GM12873 (cell line): ENCODE data around the gene PKM.

Experiments
- TF ChIP-seq, protein P1 (sequence below): IDR thresholded peaks from 2 replicates; pipeline ENCODE4 v1.5.1; 2012; ENCODE audit warnings: low read depth, mild to moderate bottlenecking, moderate library complexity, low read length, control low read depth; ENCODE audit not compliant: insufficient read depth; ENCODE audit errors: missing control alignments

The PKM gene

DNA sequence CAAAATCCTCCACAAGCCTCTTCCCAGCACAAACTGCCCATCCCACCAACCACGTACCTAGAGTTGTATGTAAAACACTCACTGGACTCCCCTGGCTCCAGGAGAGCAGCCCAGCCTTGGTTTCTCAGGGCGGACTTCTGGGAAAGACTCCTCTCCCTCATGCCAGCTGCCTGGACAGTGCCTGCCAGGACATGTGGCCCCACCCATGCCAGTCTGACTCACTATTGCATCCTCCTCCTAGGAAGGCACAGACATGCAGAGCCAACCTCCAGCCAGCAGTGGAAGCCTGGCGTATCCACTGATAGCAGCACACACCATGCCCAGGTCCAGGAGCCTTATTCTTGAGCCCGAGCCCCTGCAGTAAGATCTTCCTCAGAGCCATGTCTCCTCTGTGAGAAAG, 8.6 kb downstream of the PKM start:
- TF ChIP-seq, protein P1, sequence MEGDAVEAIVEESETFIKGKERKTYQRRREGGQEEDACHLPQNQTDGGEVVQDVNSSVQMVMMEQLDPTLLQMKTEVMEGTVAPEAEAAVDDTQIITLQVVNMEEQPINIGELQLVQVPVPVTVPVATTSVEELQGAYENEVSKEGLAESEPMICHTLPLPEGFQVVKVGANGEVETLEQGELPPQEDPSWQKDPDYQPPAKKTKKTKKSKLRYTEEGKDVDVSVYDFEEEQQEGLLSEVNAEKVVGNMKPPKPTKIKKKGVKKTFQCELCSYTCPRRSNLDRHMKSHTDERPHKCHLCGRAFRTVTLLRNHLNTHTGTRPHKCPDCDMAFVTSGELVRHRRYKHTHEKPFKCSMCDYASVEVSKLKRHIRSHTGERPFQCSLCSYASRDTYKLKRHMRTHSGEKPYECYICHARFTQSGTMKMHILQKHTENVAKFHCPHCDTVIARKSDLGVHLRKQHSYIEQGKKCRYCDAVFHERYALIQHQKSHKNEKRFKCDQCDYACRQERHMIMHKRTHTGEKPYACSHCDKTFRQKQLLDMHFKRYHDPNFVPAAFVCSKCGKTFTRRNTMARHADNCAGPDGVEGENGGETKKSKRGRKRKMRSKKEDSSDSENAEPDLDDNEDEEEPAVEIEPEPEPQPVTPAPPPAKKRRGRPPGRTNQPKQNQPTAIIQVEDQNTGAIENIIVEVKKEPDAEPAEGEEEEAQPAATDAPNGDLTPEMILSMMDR = no peak

DNA sequence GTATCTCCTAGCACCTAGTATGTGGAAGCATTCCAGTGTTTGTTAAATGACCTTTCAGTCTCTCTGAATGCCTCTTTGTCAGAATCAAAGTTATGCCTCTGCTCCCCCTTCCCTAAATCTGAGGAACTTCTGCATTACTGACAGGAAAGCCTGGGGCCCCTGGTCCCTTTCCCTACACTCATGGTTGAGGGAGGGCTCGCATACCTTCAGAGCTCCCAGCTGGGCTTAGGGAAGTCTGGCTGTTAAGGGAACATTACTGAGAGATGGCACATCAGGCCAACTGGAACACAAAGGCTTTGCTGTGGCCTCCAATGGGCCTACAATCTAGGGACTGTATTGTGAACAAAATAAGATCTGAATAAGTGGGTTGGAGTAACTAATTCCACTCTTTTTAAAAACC, 10.3 kb downstream of the PKM start:
- TF ChIP-seq, protein P1 = no peak

DNA sequence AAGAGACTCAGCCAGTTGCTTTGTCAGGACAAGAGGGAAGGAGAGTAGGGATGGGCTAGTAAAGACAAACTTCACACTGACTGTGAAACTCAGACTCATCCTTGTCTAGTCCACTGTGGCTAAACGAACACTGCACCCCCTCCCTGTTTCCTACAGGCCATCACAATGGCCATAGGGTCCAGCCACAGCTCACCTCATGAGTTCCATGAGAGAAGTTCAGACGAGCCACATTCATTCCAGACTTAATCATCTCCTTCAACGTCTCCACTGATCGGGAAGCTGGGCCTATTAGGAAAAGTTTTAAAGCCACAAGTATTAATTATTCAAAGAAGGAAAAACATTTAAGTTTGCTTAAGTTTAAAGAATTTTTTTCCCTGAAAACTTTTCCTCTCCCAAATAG, 13.8 kb downstream of the PKM start:
- TF ChIP-seq, protein P1 = no peak

DNA sequence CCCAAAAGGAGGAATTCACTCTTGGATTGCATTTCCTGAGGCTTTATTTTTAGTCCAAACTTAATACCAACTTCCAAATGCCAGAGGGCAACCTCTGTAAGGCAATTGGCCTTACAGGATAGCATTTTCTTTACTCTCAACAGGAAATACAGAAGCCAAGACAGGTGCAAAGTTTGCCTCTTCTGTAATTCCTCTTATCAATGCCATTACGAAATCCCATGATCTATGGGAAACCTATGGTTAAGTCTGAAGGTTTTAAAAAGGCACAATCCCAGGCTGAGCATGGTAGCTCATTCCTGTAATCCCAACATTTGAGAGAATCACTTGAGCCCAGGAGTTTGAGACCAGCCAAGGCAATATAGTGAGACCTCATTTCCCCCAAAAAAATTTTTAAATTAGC, 14.9 kb downstream of the PKM start:
- TF ChIP-seq, protein P1 = no peak

DNA sequence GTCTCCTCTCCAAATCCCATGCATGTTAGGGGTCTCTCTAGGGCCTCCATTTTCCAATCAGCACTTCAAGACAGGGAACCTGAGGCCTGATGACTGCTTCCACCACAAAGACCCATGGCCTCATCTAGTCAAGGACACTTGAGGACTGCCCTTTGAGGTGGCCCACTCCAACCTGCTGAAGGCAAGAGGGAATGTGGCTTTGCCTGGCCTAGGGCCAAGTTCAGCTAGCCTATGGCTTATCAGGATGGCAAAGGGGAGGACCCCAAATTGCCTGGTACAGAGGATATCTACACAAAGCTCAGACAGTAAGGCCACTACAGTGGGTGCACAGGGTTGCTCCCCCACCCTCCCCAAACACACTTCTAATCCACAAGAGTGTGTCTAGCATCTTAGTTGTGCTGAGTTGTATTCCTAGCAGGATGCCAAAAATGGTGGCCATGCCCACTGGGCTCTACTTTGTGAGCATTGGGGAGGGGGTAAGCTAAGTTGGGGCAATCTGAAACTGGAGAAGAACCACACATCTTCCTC, 23.4 kb downstream of the PKM start:
- TF ChIP-seq, protein P1 = no peak

DNA sequence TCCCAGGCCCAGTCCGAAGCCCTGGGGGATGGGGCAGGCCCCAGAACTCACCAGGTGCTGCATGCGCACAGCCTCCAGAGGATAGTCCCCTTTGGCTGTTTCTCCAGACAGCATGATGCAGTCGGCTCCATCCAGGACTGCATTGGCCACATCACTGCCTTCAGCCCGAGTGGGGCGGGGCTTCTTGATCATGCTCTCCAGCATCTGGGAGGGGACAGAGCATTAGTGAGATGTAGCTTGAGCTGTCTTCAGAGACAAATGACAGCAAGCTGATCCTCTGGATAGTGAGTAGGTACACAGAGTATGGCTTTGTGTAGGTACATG, 24.4 kb downstream of the PKM start:
- TF ChIP-seq, protein P1 = no peak

DNA sequence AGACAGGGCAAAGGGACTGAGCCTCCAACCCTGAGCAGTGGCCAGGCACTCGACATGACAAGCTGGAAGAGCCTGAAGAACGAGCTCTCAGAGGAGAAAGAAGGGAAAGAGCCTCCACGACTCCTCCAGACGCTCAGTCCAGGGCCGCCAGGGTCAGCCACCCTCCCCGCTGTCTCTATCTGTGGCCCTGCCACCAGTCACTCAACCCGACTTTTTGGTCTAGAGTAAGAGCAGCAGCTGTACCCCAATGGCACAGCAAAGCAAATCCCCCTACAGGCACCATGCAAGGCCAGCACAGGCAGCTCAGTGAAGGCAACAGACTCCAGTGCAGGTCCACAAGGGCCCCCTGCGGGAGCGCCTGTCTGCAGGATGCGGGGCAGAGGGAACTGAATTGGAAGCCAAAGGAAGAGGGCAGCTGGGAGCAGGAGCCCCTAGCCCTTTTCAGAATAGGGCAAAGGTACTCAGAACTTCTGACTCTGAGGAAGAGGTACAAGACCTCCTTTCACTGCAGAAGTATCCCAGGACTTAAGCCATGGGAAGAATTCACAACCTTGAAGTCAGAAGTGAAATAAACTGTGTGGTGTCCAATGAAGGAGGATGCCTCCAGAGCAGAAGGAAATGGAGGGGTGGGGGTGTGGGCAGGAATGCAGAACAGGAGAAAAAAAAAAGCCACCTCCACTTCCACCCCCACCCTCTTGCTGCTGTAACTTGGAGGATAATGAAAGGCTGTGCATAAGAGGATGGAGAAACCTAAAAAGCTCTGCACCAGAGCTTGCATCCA, 24.9 kb downstream of the PKM start:
- TF ChIP-seq, protein P1 = no peak
